Activated T-cell treated with anti-CD3 and anti-CD28 coated beads for 24 hours (primary cell): Measurements from ENCODE around the gene GART.

Experiments used
- DNase-seq: peaks from one replicate; pipeline ENCODE4 v3.0.0-alpha.2; 2020; ENCODE audit warnings: low read depth

GART gene

GRCh38 chr21:33461538-33462250 is 80.2 kb downstream of the GART start:
- DNase-seq, result no peak

DNA sequence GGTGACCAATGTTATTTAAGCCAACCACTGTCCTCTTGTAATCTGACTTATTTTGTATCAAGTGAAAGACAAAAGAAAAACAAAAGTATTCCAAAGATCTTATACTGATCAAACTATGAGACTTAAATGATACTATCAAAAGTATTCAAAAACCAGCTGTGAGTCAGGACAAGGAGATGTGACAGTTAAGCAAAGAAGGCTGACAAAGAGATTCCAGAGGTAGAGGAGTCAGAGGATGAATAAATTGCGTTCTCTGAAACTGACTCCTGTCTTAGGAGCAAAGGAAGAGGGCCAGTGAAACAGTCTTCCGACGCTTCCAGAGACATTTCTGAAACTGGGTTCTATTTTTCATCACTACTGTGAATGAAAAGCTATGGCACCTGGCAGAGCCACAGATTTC is 83.1 kb downstream of the GART start:
- no peak for DNase-seq

- DNase-seq, result no peak
These were observed 86.1 kb downstream of the GART start for GRCh38 chr21:33455686-33456446.
